SW480 (cell line): Measurements from ENCODE around the gene BLTP2.
"Not testable (repeated sequence)": the region's sequence is repeated elsewhere in the genome, so short reads cannot be mapped to it uniquely, and the experiment has no call there.

ENCODE experiments used
- DNase-seq: peaks from one replicate; pipeline ENCODE4 v3.0.0-alpha.2; 2016; ENCODE audit warnings: low spot score

Gene BLTP2

GRCh38 chr17:28644787-28645575 is at the start of gene BLTP2:
Gene BLTP2, minus strand, starts transcription at chr17:28645158. Its CDS starts 102 bp downstream, at chr17:28645056.
- DNase-seq: peak; percentile 93

GRCh38 chr17:28693869-28694268 is 48.9 kb upstream of the BLTP2 start:
- no peak for DNase-seq

GRCh38 chr17:28689011-28689410 is 44.1 kb upstream of the BLTP2 start:
- no peak for DNase-seq

- no peak for DNase-seq
Observed at GRCh38 chr17:28688481-28688880, 43.5 kb upstream of the BLTP2 start.

- no peak for DNase-seq
Observed at GRCh38 chr17:28686296-28686695, 41.3 kb upstream of the BLTP2 start.

GRCh38 chr17:28685366-28685765 is 40.4 kb upstream of the BLTP2 start:
- DNase-seq: no peak

- DNase-seq: no peak
Observed at GRCh38 chr17:28684963-28685362, 40.0 kb upstream of the BLTP2 start.

GRCh38 chr17:28682655-28683054 is 37.7 kb upstream of the BLTP2 start:
- DNase-seq: no peak

- peak; percentile 26 for DNase-seq
Observed at GRCh38 chr17:28675980-28676379, 31.0 kb upstream of the BLTP2 start.

- no peak for DNase-seq
Observed at GRCh38 chr17:28675490-28675889, 30.5 kb upstream of the BLTP2 start.

- no peak for DNase-seq
Observed at GRCh38 chr17:28669918-28670317, 25.0 kb upstream of the BLTP2 start.

GRCh38 chr17:28667870-28668269 is 22.9 kb upstream of the BLTP2 start:
- DNase-seq: no peak

- no peak for DNase-seq
Observed at GRCh38 chr17:28665994-28666393, 21.0 kb upstream of the BLTP2 start.

- DNase-seq: no peak
Observed at GRCh38 chr17:28663723-28664122, 18.8 kb upstream of the BLTP2 start.

GRCh38 chr17:28662527-28662829 is 17.5 kb upstream of the BLTP2 start:
- DNase-seq: no peak

- DNase-seq: peak; percentile 82
Observed at GRCh38 chr17:28661635-28662526, 16.9 kb upstream of the BLTP2 start, which contains the start of the genes SDF2 and SUPT6H. Gene SDF2, minus strand, starts transcription at chr17:28661906. Its CDS starts 30 bp downstream, at chr17:28661876. Gene SUPT6H, plus strand, starts transcription at chr17:28662205. Its CDS starts 11,197 bp downstream, at chr17:28673402.

- DNase-seq: not testable (repeated sequence)
Observed at GRCh38 chr17:28659497-28659881, 14.5 kb upstream of the BLTP2 start.

- not testable (repeated sequence) for DNase-seq
Observed at GRCh38 chr17:28658766-28659496, 14.0 kb upstream of the BLTP2 start.

GRCh38 chr17:28658342-28658741 is 13.4 kb upstream of the BLTP2 start:
- DNase-seq: not testable (repeated sequence)

- DNase-seq: no peak
Observed at GRCh38 chr17:28657756-28658155, 12.8 kb upstream of the BLTP2 start.

- DNase-seq: no peak
Observed at GRCh38 chr17:28655160-28655559, 10.2 kb upstream of the BLTP2 start.

- DNase-seq: no peak
Observed at GRCh38 chr17:28648698-28649097, 3.7 kb upstream of the BLTP2 start.
